GM21825 (cell line): ENCODE results near the gene PADI1.

Experiments
- ATAC-seq: cut with Tn5 transposase; IDR thresholded peaks from one replicate; pipeline ENCODE4 v1.9.1; 2021; ENCODE audit warnings: mild to moderate bottlenecking, moderate library complexity; ENCODE audit not compliant: unreplicated experiment

Gene PADI1

DNA sequence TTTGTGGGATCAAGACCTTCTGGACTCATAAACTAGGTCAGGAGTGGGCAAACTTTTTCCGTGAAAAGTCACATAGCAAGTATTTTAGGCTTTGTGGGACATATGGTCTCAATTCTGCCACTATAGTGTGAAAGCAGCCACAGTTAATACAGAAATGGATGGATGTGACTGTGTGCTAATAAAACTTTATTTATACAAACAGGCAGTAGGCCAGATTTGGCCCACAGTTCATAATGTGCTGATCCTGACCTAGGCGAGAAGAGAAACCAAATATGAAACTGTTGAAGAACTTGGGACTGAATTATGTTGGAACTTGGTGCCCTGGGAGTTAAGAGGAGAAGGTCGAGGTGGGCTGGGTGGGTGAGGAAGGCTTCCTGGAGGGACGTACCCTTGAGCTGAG lies 61.0 kb downstream of the PADI1 start:
- ATAC-seq, result no peak

DNA sequence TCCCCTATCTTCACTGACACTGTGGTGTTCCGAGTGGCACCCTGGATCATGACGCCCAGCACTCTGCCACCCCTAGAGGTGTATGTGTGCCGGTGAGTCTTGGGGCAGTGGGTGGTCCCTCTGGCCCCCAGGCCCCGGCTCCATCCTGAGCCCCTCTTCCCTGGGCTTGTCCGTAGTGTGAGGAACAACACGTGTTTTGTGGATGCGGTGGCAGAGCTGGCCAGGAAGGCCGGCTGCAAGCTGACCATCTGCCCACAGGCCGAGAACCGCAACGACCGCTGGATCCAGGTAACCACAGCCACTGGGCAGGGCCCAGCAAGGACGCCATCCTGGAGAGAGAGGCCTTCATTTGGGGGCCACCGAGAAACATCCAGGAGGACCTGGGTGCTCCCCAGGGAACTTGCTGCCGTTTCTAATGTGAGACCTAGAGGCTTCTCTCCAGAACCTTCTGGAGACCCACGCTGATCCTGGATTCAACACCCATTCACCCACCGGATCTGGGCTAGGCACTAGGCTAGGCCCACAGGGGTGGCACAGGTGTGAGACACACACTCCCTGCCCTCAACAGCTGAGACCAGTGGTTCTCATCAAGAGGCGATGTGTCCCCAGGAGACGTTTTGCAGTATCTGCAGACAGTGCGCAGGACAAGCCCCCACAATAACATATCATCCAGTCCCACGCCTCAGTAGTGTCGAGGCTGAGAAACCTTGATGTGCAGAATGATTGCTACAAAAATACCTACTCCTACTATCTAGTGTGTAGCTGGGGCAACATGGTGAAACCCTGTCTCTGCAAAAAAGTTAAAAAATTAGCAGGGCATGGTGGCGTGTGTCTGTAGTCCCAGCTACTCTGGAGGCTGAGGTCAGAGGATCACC lies 66.2 kb downstream of the PADI1 start:
- no peak for ATAC-seq

DNA sequence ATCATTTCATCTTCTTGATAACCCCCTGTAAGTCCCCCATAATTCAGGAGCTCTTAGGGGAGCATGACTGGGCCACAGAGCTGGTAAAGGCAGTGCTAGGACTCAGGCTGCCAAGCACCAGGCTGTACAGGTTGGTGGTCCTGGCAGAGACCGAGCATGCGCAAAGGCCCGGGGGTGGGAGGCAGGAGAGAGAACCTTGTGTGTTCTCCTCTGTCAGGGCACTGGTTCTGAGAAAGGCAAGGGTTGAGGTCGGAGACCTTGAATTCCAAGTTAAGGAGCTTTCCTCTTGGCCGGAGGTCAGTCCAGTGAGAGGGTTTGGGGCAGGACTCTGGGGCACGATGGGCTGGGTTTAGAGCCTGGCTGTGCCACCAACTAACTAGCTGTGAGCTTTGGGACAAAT lies 67.1 kb downstream of the PADI1 start:
- no peak for ATAC-seq

DNA sequence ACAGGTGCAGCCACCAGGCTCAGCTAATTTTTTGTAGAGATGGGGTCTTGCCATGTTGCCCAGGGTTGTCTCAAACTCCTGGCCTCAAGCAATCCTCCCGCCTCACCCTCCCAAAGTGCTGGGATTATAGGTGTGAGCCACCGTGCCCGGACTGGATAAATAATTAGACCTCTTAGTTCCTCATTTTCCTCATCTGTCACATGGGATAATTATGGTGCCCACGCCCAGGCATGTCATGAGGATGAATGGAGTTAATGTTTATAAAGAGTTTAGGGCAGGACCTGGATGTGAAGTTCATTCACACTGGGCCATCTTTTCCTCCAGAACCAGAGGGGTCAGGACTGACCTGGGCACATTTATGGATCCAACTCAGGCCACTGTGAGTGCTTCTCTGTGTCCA lies 67.7 kb downstream of the PADI1 start:
- ATAC-seq, result no peak

DNA sequence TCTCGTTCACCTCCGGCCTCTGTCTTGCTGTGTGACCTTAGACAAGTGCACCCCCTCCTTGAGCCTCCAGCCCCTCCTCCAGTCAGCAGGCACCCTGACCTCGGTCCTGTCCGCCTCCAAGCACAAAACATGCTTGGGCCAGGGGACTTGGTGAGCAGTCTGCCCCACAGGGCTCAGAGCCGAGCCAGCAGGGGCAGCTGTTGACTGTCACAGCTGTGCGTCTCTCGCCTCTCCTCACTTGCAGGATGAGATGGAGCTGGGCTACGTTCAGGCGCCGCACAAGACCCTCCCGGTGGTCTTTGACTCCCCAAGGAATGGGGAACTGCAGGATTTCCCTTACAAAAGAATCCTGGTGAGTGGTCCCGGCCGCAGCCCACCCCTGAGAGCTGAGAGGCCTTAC lies 68.2 kb downstream of the PADI1 start:
- no peak for ATAC-seq

DNA sequence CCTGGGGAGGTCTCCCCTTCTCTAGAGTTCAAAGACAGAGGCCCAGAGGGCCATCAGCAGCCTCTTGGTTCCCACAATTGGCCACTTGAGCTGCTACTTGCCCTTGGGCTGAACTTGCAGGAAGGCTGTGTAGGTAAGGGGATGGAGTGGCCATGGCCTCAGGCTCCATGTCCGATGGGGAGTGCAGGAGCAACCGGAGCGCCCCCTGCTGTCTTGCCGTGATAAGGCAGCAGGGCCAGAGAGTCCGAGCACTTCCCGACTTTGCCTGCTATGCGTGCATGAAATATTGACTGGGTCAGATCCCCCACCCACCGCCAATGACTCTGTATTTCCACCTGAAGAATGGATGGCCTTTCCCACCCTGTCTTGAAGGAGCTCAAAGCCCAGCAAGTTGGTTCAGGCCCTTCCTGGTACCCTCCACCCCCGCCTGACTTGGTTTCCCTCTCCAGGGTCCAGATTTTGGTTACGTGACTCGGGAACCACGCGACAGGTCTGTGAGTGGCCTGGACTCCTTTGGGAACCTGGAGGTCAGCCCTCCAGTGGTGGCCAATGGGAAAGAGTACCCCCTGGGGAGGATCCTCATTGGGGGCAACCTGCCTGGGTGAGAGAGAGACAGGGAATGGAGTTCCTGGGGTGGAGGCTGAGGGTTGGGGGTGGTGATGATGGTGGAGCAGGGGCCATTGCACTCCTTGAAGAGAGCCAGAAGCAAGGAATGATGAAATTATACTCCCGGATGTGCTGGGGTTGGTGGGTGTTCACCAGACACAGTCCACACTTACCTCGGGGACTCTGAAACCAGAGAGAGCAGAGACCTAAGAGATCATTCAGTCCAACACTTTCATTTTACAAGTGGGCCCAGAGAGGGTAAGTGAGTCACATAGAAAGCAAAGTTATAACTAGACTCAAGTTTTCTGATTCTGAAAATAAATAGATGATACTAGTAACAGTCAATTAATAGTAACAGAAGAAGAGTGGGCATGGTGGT lies 69.5 kb downstream of the PADI1 start:
- no peak for ATAC-seq

DNA sequence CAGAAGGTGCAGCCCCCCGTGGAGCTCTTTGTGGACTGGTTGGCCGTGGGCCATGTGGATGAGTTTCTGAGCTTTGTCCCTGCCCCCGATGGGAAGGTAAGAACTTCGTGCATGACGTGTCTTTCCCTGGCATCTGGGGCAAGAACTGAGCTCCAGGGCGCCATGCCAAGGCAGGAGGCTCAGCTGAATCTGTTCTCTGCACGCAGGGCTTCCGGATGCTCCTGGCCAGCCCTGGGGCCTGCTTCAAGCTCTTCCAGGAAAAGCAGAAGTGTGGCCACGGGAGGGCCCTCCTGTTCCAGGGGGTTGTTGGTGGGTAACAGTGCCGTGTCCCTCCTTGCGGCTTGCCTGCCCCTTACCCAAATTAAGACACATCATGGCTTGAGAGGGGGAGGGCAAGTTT lies 71.6 kb downstream of the PADI1 start:
- no peak for ATAC-seq

DNA sequence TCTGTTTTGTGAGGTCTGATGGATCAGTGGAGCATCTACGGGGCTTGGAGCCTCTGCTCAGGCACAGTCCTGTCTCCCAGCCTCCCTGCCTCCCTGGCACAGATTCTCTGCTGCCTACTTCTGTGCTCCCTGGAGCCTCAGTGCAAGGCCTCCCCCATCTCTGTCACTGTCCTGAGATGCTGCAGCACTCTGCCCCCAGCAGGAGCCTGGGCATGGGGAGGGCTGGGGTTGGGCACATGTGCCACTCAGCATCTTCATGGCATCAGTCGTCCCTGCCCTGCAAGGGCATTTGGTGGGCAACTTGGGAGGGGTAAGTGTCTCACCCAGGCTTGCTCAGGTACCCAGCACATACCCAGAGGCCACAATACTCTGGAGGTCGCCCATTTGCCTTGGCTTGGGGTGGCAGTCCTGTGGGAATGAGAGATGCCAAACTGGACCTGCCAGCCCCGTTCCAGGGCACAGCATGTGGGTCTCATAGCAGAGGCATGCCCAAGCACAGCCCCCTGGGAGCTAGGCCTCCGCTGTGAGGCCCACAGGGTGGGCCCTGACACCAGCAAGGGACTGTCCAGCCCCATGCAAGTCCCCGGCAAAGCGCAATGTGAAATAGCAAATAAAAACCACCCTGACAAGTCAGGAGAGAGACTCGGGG lies 72.7 kb downstream of the PADI1 start:
- no peak for ATAC-seq

DNA sequence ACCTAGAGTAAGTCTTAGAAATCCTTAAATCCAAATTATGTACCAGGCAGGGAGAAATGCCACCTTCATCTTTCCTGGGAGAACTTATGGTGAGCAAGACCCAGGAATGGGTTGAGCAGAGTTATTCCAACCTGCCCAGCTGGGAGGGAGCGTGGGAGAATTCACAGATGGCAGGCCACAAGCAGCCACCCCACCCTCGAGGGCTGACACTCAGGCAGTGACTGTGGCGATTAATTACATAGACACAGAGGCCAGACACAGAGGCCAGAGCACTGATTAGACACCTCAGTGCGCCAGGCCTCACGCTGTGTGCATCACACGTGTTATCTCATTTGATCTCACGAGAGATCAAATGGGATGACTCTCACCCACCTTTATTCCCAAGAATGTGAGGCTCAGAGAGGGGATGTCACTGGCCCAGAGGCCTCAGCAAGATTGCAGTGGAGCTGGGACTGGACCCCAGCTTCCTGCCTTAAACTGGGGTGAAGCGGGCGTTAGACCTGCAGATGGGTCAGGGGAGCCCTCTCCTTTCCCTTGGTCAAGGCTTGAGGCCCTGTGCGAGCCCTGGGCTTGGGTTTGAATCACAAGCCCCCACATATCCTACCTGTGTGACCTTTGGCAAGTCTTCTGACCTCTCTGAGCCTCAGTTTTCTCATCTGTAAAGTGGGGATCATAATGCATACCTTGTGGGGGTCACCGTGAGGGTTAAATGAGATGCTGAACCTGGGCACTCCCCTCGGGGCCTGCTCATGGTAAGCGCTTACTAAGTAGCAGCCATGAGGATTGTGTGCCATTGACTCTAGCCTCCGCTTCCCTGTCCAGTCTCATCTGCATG lies 74.3 kb downstream of the PADI1 start:
- ATAC-seq, result no peak

DNA sequence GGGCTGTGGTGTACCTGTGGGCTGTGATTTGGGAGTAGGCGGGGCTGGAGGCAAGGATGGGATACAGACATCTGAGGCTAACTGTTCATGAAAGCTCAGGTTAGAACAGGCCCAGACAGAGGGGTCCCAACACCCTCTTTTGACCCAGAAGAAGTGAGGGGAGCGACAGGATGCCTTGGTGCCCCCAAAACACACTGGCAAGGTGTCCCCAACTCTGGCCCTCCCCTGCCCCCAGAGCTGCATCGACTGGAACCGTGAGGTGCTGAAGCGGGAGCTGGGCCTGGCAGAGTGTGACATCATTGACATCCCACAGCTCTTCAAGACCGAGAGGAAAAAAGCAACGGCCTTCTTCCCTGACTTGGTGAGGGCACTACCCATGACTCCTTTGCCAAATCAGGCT lies 75.5 kb downstream of the PADI1 start:
- ATAC-seq, result no peak

DNA sequence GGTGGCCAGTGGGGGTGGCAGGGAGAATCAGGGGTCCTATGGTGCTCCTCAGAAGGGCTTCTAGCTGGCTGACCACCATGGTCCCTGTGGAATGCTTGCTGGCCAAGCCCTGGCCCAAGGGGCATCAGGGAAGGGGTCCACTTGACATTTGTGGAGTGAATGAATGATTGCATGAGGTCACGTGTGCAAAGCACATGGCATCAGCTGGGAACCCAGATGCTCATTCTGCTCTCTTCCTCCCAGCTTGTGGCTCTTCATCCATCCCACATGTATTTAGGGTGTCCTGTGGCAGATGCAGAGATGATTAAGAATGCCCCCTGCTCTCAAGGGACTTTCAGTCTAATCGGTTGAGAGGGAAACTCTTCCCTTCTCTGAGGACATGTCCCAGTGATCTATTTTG lies 76.0 kb downstream of the PADI1 start:
- no peak for ATAC-seq

DNA sequence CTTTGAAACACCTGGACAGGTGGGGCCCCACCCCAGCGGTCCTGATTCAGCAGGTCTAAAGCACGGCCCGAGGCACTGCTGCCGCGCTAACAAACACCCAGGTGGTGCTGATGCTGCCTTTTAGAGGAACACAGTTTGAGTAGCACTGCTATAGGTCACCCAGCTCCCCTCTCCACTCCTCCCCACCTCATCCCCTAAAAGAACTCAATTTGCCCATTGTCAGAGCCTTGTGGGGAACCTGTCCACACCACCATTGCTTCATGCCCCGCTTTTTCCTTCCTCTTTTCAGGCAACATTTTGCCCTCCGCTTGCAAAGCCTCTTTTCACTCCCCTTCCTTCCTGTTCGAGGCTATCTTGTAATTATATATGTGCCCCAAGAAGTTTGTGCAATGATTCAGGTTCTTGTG lies 76.8 kb downstream of the PADI1 start:
- ATAC-seq, result no peak

DNA sequence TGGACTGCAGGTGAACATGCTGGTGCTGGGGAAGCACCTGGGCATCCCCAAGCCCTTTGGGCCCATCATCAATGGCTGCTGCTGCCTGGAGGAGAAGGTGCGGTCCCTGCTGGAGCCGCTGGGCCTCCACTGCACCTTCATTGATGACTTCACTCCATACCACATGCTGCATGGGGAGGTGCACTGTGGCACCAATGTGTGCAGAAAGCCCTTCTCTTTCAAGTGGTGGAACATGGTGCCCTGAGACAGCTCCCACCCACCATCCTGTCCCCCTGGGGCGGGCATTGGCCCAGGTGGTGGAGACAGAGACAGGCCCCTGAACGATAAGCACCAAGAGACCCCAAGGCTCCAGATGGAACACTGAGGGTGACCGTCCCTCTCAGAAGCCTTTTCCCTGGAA lies 77.9 kb downstream of the PADI1 start:
- no peak for ATAC-seq

DNA sequence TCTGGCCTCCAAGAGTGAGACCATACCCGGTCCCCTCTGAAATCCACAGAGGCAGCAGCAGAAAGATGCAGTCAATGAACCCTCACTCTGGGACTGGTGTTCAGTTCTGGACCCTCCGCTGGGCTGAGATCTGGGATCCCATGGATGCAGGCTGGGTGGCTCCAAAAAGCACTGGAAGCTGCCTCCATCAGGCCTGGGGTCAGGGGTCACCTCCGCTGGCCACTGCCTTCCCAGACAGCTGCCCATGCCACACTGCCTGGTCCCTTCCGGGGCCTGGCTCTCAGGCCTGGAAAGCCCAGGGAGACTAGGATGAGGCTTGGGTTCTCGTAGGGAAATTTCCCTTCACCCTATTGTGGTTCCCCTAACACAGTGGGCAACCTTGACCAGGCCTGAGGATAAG lies 81.7 kb downstream of the PADI1 start:
- no peak for ATAC-seq

DNA sequence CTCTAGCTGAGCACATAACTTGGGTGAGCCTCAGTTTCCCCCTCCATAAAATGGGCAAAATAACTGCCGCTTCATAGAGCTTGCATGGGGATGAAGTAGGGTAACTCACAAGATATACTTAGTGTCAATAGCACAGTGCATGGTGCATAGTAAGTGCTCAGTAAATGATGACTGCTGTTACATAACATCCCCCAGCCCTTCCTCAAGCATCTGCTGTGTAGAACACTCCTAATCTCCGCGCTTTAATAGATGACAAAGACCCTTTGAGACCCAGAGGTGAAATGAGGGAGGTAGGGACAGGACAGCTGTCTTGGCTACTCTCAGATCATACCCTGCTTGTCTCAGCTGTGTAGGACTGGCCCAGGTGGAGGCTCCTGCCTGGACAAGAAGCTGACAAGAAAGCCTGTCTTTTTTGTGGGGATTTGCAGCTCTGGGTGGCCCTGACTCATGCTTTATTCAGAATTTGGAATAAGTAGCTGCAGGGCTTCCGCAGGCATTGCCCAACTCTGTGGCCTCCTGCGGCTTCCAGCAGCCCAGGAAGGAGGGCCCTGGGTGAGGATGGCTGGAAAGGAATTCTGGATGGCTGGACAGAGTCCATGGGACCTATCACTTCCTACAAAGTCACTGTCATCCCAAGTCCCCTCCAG lies 82.3 kb downstream of the PADI1 start:
- no peak for ATAC-seq

DNA sequence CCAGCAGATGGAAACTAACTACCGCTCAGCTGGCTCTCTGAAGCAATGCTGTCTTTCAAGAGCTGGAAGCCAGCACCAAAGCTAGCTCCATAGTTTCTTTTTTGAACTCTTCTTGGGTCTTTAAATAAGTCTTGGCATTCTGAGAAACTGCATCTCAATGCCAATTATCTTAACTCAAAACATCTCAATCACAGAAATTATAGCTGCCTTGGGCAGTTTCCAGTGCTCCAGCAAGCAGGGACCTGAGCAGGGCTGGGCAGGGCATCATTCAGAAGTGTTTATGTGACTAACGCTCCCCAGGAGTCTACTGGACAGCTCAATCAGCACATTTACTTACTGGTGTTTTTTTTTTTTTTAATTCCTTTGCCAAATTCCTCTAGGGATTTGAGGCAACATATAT lies 84.8 kb downstream of the PADI1 start:
- ATAC-seq, result no peak

DNA sequence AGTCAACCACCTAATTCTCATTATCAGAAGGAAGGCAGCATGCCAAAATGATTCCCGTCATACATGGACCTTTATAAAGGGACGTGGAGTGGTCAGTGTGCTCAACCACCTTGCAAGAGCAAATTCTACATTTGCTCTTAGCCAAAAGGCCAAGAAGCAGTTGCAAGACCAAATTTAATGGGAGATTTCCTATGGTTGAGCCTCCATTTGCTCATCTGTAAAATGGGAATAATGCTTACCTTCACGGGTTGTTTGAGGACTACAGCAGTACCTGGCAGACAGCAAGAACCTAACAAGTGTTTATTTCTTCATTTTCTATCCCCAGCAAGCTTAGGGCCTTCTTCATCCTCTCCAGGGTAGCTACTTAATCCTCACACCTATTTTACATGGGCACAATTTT lies 85.6 kb downstream of the PADI1 start:
- ATAC-seq, result no peak

DNA sequence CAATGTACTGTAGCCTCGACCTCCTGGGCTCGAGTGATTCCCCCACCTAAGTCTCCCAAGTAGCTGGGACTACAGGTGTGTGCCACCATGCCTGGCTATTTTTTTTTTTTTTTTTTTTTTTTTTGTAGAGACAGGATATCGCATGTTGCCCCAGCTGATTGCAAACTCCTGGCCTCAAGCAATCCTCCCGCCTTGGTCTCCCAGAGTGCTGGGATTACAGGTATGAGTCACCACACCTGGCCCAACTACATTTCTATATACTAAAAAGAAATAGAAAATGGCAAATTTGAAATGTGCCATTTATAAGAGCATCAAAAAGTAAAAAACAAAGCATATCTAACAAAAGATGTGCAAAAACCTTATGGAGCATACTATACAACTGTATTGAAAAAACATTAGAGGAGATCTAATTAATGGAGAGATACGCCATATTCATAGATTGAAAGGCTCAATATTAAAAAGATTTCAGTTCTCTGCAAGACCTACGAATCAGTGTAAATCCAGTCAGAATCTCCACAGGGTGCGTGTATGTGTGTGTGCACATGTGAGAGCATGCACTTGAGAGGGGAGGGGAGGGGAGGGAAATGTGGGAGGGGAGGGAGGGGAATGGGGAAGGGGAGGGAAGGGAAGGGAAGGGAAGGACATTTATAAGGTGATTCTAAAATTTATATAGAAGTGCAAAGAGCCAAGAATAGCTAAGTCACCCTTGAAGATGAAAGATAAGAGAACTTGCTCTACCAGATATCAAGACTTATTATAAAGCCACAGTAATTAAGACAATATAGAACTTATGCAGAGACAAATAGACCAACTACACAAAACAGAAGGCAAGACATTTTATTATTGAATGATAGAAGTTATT lies 87.6 kb downstream of the PADI1 start:
- no peak for ATAC-seq
